ENCODE measurements around the gene GMNC.
A peak's percentile ranks its signal among the peaks of the same experiment; 100 is the strongest.

The GMNC gene

DNA sequence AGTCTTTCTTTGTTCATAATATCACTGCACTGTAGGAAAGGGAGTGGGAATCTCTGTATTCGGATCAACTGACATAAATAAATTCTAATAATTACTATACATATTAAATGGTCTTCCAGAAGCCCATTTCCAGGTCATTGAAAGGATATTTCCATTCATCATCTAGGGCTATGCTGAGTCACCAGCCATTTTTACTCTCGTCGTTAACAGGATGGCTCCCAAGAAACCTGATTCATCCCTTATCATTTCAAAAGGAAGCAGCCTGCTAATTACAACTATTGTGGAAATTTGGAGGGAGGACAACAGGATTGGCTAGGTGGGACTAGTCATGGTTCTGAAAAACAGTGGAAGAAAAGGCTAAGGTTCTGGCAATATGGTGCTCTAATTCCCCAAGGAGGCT, 13.6 kb downstream of the GMNC start:
- no peak for DNase-seq

DNA sequence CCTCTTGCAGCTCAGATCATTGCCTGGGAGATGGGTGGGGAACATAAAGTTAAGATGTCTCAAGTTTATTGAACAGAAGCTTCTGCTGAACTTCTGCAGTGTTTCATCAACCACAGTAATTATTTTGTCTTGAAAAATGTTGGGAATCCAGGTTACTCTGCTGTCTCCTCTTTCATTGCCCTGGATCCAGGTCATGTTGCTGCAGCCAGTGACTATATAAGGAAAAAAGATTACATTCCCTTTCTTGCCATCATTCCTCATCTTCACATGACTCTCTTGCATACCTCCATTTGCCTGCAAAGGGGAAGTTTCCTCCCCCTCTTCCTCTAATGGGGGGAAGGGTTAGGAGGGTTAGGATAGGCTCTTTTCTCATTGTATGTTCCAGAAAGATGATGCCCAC, 15.1 kb downstream of the GMNC start:
- DNase-seq, result no peak

GRCh38 chr3:190840146-190840545, 22.3 kb downstream of the GMNC start:
- no peak for DNase-seq

DNA sequence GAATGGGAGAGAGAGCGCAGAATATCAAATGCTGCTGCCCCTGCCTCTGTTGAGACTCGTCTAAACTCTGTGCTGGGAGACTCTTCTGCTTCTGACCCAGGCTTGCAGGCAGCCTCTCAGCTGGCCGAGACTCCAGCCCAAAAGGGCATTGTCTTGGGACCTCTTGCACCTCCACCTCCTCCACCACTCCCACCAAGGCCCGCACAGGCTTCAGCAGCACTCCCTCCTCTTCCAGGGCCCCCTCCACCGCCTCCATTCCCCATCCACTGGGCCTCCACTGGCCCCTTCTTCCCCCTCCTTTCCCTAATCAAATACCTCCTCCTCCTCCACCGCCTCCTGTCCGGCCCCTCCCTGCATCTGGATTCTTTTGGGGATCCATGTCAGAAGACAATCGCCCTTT, 31.3 kb downstream of the GMNC start:
- DNase-seq, result no peak

DNA sequence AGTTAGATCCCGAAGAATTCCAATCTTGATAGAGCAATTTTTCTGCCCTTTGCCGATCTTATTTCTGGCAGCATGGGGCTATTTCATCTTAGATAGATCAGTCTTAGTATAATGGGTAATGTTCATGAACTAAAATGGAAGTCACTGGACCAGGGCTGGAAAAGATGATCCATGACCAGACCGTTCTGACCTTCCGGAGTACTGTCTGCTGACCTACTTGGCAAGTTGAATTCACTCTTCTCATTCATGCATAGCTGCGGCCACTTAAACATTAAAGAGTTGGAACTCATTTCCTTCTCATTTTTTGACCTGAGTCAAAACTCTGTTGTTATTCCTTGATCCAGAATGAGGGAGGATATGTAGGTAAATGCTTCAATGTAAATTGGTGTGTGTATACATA, 32.5 kb downstream of the GMNC start:
- no peak for DNase-seq

- no peak for DNase-seq
Measured at GRCh38 chr3:190826018-190826417, 36.5 kb downstream of the GMNC start.

GRCh38 chr3:190825386-190826016, 37.0 kb downstream of the GMNC start:
- no peak for DNase-seq

- peak; percentile 3 for DNase-seq
Measured at GRCh38 chr3:190811775-190812480, 50.6 kb downstream of the GMNC start.

DNA sequence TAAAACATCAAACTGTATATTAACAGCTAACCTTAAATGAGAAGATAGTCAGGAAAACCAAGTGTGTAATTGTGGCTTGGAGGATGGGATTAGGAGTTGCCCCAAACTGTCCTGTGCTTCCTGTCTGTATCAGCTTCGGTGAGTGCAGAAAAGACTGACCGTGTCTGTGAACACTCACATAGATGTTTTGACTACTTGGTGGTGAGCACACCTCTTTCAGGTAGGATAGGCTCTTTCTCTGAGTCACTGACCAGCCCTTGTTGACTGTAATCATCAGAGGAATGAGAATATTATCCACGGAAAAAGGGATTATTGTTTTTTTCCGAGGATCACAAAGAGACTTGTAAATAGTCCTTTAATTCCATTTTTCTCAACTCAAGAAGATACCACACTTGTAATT, 51.5 kb downstream of the GMNC start:
- DNase-seq, result no peak

- no peak for DNase-seq
Measured at GRCh38 chr3:190809351-190809750, 53.1 kb downstream of the GMNC start.

- no peak for DNase-seq
Measured at GRCh38 chr3:190807719-190808375, 54.6 kb downstream of the GMNC start.

Measured in GF-D8 (cell line).